NCI-H748 (cell line): Measurements from ENCODE around the gene NCSTN.

Source experiments
- DNase-seq: peaks from one replicate; lab custom pipeline; 2025; ENCODE audit not compliant: unreplicated experiment; lab: John Stamatoyannopoulos, UW

Gene NCSTN

GRCh38 chr1:160346958-160347357 lies 3.8 kb downstream of the NCSTN start:
- DNase-seq = no peak

DNA sequence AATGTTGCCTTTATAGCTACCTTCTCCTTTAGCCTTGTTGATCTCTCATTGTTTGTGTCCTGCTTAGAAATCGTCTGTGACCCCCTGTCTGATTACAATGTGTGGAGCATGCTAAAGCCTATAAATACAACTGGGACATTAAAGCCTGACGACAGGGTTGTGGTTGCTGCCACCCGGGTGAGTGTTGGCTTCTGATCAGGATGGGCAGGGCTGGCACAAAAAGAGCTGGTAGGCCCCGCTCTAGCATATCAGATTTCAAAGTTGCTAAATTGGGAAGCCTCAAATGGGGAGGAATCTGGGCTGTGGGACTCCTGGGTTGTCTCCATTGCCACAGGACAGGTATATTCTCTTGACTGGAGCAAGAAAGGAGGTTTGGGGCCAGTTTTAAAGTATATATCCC lies 8.4 kb downstream of the NCSTN start:
- DNase-seq = no peak

DNA sequence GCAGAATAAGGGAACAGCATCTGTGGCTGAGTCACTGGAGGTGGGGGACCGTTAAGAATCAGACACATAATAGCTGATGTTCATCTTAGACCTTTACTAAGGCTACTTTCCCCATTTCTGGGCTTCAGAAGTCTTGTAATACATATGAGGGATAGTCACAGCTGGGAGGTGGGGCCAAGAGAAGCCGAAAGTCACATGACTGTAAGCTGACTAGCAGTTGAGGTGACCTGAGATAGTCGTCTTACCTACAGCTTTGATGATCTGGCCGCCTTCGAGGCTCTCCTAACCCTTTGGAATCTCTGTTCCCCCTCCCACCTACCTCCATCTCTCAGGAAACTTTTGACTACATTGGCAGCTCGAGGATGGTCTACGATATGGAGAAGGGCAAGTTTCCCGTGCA lies 9.4 kb downstream of the NCSTN start:
- DNase-seq = no peak

DNA sequence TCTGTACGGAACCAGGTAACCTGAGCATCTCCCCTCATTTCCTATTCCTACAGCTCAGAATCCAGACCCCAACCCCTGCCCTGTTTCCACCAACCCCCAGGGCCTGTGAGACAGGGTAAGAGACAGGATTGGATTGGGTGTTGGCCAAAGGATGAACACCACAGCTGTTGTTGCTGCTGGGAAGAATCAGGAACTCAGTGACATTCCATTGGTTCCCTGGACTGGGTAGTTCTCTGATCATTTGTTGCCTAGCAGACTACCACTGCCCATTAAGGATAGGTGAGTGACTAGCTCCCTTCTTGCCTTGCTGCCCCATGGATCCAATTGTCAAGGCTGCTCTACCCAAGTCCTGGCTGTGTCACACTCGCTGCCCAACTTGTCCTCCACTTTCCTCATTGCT lies 10.0 kb downstream of the NCSTN start:
- no peak for DNase-seq

GRCh38 chr1:160354388-160354985 lies 11.3 kb downstream of the NCSTN start:
- DNase-seq = peak; percentile 2

DNA sequence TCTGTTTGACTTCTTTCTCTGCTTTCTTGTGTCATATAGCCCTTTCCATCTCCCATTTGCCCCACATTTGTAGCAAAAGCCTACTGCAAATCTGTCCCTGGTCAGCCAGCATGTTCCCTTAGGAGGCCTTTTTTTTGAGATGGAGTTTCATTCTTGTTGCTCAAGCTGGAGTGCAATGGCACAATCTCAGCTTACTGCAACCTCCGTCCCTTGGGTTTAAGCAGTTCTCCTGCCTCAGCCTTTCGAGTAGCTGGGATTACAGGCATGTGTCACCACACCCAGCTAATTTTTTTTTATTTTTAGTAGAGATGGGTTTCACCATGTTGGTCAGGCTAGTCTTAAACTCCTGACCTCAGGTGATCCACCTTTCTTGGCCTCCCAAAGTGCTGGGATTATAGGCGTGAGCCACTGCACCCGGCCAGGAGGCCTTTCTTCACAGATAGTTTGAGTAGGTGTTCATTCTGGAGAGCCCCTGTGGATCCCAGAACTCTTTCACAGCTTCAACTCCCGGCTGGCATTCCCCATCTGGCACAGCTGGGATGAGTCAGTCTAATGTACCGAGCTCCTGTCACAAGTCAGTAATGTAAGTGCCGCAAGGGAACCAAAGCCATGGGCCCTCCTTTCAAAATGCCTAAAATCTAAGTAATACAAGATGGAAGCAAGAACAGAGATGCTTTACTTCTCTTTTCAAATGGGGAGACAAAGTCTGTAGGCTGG lies 14.3 kb downstream of the NCSTN start:
- DNase-seq = no peak

GRCh38 chr1:160358073-160358472 lies 14.9 kb downstream of the NCSTN start:
- no peak for DNase-seq

- no peak for DNase-seq
These were observed 16.5 kb downstream of the NCSTN start for GRCh38 chr1:160359559-160360226.

GRCh38 chr1:160360227-160360695 lies 17.1 kb downstream of the NCSTN start:
- no peak for DNase-seq

- DNase-seq = no peak
These were observed 18.0 kb downstream of the NCSTN start for GRCh38 chr1:160361199-160361598.

GRCh38 chr1:160361814-160362167 lies 18.6 kb downstream of the NCSTN start:
- DNase-seq = no peak

- DNase-seq = no peak
These were observed 19.2 kb downstream of the NCSTN start for GRCh38 chr1:160362168-160362957.

DNA sequence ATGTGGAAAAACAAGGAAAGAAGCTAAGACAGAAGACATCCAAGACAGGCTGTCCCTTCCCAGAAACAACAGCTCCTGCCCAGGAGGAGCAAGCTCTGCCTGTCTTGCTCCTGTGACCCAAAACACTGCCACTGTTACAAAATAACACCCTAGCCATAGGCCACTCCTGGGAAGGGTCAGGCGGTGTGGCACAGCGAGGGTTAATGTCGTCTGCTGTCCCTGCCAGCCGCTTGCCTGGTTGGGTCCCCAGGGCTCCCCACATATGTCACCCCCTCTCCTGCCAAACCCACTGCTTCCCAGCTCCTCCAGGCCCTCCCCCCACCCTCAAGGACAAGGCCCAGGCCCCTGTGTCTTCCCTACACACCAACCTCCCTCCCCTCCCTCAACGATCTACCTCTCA lies 19.8 kb downstream of the NCSTN start:
- no peak for DNase-seq

DNA sequence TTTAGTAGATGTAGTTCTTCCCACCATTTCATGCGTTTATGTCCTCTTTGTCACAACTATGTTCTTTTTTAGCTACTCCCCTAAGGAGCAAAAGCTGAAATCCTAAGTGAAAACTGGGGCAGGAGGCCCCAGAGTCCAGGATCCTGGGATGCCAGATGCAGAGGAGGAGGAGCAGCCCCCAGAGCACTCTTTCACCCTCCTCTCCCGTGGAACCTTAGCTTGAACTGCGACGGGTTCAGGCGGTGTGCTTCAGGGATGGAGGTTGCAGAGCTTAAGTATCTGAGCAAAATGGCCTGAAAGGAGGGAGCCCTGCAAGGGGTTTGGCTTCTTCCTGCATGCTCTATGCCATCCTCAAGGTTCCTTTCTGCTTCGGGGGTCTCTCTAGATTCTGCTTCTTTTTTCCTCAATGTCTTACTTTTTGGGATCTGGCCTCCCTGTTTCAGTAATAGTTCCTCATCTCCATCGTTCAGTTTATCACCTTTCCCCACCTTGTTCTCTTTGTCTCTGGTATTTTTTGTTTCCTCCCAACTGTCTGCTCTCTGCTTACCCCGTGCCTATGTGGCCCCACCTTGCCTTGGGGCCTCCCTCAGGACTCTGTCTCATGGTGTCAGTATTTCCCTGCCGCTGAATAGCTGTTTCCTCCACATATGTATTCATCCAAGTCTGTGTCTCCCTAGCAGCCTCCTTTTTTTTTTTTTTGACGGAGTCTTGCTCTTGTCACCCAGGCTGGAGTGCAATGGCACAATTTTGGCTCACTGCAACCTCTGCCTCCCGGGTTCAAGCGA lies 21.0 kb downstream of the NCSTN start:
- DNase-seq = no peak

- DNase-seq = no peak
These were observed 22.1 kb downstream of the NCSTN start for GRCh38 chr1:160365325-160365724.

DNA sequence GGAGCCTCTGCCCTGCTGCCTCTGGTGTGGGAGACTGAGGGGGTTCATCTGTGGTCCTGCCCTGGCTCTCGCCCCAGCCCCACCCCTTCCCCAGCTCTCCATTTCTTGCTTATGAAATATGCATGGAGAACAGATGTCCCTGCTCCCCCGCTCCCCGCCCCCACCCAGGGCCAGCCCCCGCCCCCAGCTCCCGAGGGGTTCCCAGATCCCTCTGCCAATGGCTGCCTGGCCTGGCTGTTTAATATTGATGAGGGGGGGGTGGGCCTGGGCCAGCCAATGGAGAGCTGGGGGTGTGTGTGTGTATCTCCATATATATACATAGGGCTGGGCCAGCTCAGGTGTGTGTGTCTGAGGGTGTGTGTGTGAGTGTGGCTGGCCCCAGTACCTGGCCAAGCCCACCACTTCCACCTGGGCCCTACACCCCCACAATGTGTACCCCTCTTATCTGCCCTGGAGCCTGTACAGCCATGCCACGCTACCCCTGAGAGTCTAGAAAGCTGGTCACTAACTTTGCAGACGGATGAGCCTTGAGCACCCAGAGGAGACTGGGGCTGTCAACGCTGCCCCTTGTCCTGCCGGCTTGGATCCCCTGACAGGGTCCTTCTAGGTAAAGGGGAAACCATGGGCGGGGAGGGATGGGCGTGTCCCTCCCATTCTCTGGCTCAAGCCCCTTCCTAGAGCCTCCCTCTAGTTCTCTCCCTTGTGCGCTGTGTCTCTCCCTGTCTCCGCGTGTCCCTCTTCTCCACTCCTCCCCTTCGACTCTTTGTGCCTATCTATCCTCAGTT lies 23.7 kb downstream of the NCSTN start, which contains the start of gene NHLH1:
Gene NHLH1 (plus strand): TSS at position 341 of the 785 bp plus-strand sequence. CDS start 3,661 bp downstream, outside the sequence.
- no peak for DNase-seq

DNA sequence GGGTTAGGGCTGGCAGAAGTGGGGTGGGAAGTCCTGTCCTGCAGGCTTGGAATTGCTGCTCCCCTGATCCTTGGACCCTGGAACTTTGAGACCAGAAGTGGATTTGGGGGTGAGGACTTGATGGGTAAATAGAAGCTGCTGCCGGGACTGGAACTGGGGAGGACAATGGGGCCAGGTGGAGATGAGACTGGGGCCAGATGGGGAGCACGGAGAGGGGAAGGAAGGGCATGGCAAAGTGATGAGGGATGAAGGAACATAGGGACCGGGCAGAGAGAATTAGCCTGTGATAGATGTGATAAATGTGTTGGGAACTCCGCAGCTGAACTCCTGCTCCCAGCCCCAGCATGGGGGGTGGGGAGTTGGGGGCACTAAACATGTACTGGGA lies 24.3 kb downstream of the NCSTN start:
- no peak for DNase-seq

GRCh38 chr1:160367934-160368923 lies 25.0 kb downstream of the NCSTN start:
- DNase-seq = no peak

DNA sequence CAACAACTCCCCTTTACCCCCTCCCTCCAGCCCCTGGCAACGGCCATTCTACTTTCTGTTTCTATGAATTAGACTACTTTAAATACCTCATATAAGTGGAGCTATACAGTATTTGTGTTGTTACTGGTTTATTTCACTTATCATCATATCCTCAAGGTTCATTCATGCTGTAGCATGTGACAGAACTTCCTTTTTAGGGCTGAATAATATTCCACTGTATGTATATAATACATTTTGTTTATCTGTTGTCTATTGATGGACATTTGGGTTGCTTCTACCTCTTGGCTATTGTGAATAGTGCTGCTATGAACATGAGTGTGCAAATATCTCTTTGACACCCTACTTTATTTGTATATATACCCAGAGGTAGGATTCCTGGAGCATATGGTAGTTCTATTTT lies 25.9 kb downstream of the NCSTN start:
- no peak for DNase-seq
